NB4 (cell line): ENCODE results near the gene ZNF579.
"Not testable (repeated sequence)": the region's sequence is repeated elsewhere in the genome, so short reads cannot be mapped to it uniquely, and the experiment has no call there.

Experiments
- DNase-seq: peaks from one replicate; pipeline ENCODE4 v3.0.0; 2010; ENCODE audit warnings: low read depth
- H3K4me3 ChIP-seq: one replicate; pipeline ENCODE4 v1.5.1; 2011; ENCODE audit warnings: mild to moderate bottlenecking, low read depth, low read length, moderate library complexity
- CTCF ChIP-seq: IDR thresholded peaks from one replicate; pipeline ENCODE4 v1.5.1; 2012; ENCODE audit warnings: low read depth, low read length
- MAX ChIP-seq: IDR thresholded peaks from 2 replicates; pipeline ENCODE4 v1.6.1; 2011; ENCODE audit warnings: low read depth, low read length
- MYC ChIP-seq: IDR thresholded peaks from 2 replicates; pipeline ENCODE4 v1.6.1; 2011; ENCODE audit warnings: low read depth, low read length
- POLR2A ChIP-seq: IDR thresholded peaks from 2 replicates; pipeline ENCODE4 v1.6.1; 2011; ENCODE audit warnings: mild to moderate bottlenecking; ENCODE audit not compliant: insufficient read length; ENCODE audit errors: extremely low read depth

ZNF579 gene

GRCh38 chr19:55581145-55581822 is 636 bp upstream of the ZNF579 start:
- H3K4me3 ChIP-seq, result peak overlapping the region; percentile 53
- no peak for TF ChIP-seq CTCF
- no peak for TF ChIP-seq MYC
- no peak for TF ChIP-seq MAX
- no peak for TF ChIP-seq POLR2A
- DNase-seq, result peak; percentile 25

GRCh38 chr19:55579766-55580621 is 654 bp downstream of the ZNF579 start:
- DNase-seq, result peak; percentile 55
- TF ChIP-seq MAX, result no peak
- TF ChIP-seq POLR2A, result no peak
- TF ChIP-seq MYC, result no peak
- no peak for TF ChIP-seq CTCF
- peak overlapping the region; percentile 72 for H3K4me3 ChIP-seq

- TF ChIP-seq MYC (no peak), CTCF (no peak), MAX (no peak), POLR2A (no peak)
- no peak for DNase-seq
- H3K4me3 ChIP-seq, result no peak overlapping the region
These were observed 1.6 kb downstream of the ZNF579 start for GRCh38 chr19:55578761-55579747.

DNA sequence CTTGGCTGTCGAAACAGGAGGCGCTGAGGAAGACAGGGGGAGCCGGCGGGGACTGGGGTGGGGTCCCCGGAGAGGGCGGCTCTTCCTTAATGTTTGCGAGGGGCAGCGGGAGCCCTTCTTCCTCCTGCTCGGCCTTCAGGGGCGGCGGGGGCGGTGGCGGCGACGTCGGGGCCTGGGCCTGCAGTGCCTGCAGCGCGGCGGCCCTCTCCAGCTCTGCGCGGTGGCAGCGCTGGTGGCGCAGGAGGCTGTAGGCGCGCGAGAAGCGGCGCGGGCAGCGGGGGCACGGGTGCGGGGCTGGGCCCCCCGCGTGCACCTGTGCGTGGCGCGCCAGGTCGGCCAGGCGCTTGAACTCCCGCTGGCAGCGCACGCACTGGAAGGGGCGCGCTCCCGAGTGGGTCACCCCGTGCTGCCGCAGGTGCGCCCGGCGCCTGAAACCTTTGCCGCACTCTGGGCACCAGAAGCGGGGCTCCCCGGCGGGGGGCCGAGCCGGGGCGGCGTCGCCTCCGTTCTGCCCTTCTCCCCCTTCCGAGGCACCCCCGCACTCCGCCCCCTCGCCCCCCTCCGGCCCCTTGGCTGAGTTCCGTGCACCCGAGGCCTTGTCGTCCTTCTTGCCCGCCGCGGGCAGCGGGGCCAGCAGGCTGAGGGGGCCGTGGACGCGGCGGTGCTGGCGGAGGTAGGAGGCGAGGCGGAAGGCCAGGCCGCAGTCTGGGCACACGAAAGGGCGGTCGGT is 2.5 kb downstream of the ZNF579 start:
- H3K4me3 ChIP-seq, result no peak overlapping the region
- DNase-seq, result no peak
- no peak for TF ChIP-seq POLR2A
- TF ChIP-seq MAX, result no peak
- TF ChIP-seq MYC, result no peak
- no peak for TF ChIP-seq CTCF

GRCh38 chr19:55576746-55577145 is 3.9 kb downstream of the ZNF579 start:
- no peak for DNase-seq
- no peak for TF ChIP-seq MAX
- TF ChIP-seq CTCF, result no peak
- no peak for TF ChIP-seq MYC
- TF ChIP-seq POLR2A, result no peak
- H3K4me3 ChIP-seq, result no peak overlapping the region

- H3K4me3 ChIP-seq, DNase-seq: not testable (repeated sequence)
These were observed 6.7 kb downstream of the ZNF579 start for GRCh38 chr19:55573929-55574328.

- H3K4me3 ChIP-seq, DNase-seq: not testable (repeated sequence)
These were observed 11.2 kb downstream of the ZNF579 start for GRCh38 chr19:55569477-55569876.
